ENCODE results near the gene SIRPB2.

SIRPB2 gene

GRCh38 chr20:1472556-1473245 is 18.5 kb downstream of the SIRPB2 start:
- TF ChIP-seq POLR2AphosphoS5 (IDR thresholded peaks at IDR 0.05; ENCODE audit: low read depth, low read length) (no peak), FOXP2 (optimal IDR thresholded peaks at IDR 0.05; ENCODE audit: borderline replicate concordance, extremely low read depth, extremely low read length, insufficient read depth) (no peak), TAF1 (IDR thresholded peaks at IDR 0.05; ENCODE audit: borderline replicate concordance, insufficient read depth, low read length) (no peak), REST (IDR thresholded peaks at IDR 0.05; ENCODE audit: insufficient read depth in 1 of 2, low read depth in 2 of 2, low read length in 2 of 2) (no peak), SIN3A (IDR thresholded peaks at IDR 0.05; ENCODE audit: borderline replicate concordance, insufficient read depth, low read length) (no peak)

GRCh38 chr20:1471242-1471641 is 20.0 kb downstream of the SIRPB2 start:
- TF ChIP-seq TAF1 (IDR thresholded peaks at IDR 0.05; ENCODE audit: borderline replicate concordance, insufficient read depth, low read length) (no peak), REST (IDR thresholded peaks at IDR 0.05; ENCODE audit: insufficient read depth in 1 of 2, low read depth in 2 of 2, low read length in 2 of 2) (no peak), POLR2AphosphoS5 (IDR thresholded peaks at IDR 0.05; ENCODE audit: low read depth, low read length) (no peak), SIN3A (IDR thresholded peaks at IDR 0.05; ENCODE audit: borderline replicate concordance, insufficient read depth, low read length) (no peak), FOXP2 (optimal IDR thresholded peaks at IDR 0.05; ENCODE audit: borderline replicate concordance, extremely low read depth, extremely low read length, insufficient read depth) (no peak)

GRCh38 chr20:1469925-1470571 is 21.2 kb downstream of the SIRPB2 start:
- TF ChIP-seq FOXP2 (optimal IDR thresholded peaks at IDR 0.05; ENCODE audit: borderline replicate concordance, extremely low read depth, extremely low read length, insufficient read depth) (peak; percentile 24), POLR2AphosphoS5 (IDR thresholded peaks at IDR 0.05; ENCODE audit: low read depth, low read length) (no peak)

- TF ChIP-seq REST (IDR thresholded peaks at IDR 0.05; ENCODE audit: insufficient read depth in 1 of 2, low read depth in 2 of 2, low read length in 2 of 2) (no peak), SIN3A (IDR thresholded peaks at IDR 0.05; ENCODE audit: borderline replicate concordance, insufficient read depth, low read length) (no peak), POLR2AphosphoS5 (IDR thresholded peaks at IDR 0.05; ENCODE audit: low read depth, low read length) (no peak), TAF1 (IDR thresholded peaks at IDR 0.05; ENCODE audit: borderline replicate concordance, insufficient read depth, low read length) (no peak)
These were observed 21.8 kb downstream of the SIRPB2 start for GRCh38 chr20:1469306-1469905.

GRCh38 chr20:1468117-1468624 is 23.0 kb downstream of the SIRPB2 start:
- no peak for TF ChIP-seq TAF1 (IDR thresholded peaks at IDR 0.05; ENCODE audit: borderline replicate concordance, insufficient read depth, low read length)
- TF ChIP-seq SIN3A (IDR thresholded peaks at IDR 0.05; ENCODE audit: borderline replicate concordance, insufficient read depth, low read length) = no peak
- no peak for TF ChIP-seq REST (IDR thresholded peaks at IDR 0.05; ENCODE audit: insufficient read depth in 1 of 2, low read depth in 2 of 2, low read length in 2 of 2)
- TF ChIP-seq FOXP2 (optimal IDR thresholded peaks at IDR 0.05; ENCODE audit: borderline replicate concordance, extremely low read depth, extremely low read length, insufficient read depth) = no peak

Measured in PFSK-1 (cell line).